Osteoblast (primary cell): ENCODE data around the gene MED7. TPM values are rescaled to one million over a fixed set of nuclear protein-coding genes. Genes with fewer than 3 reads are reported as not detected.

Experiments
- DNase-seq: peaks from one replicate; pipeline ENCODE4 v3.0.0; 2011; ENCODE audit warnings: low spot score, mixed read lengths; ENCODE audit not compliant: insufficient read length; ENCODE audit errors: missing footprints
- H2AFZ ChIP-seq: 2 replicates; pipeline ENCODE4 v1.6.0; 2011; ENCODE audit warnings: mild to moderate bottlenecking, low read length
- H3K27ac ChIP-seq: 2 replicates; pipeline ENCODE4 v1.5.1; 2011; ENCODE audit warnings: mild to moderate bottlenecking, low read depth, low read length, moderate library complexity
- H3K27me3 ChIP-seq: 2 replicates; pipeline ENCODE4 v1.6.0; 2012; ENCODE audit warnings: mild to moderate bottlenecking, control low read depth, inconsistent platforms, low read length, moderate library complexity; ENCODE audit not compliant: insufficient read depth
- H3K36me3 ChIP-seq: 2 replicates; pipeline ENCODE4 v1.5.1; 2011; ENCODE audit warnings: mild to moderate bottlenecking, low read length, control low read depth, moderate library complexity; ENCODE audit not compliant: insufficient read depth
- H3K4me1 ChIP-seq: 2 replicates; pipeline ENCODE4 v1.5.1; 2011; ENCODE audit warnings: mild to moderate bottlenecking, low read length, control low read depth, moderate library complexity; ENCODE audit not compliant: insufficient read depth
- H3K4me2 ChIP-seq: 2 replicates; pipeline ENCODE4 v1.6.0; 2011; ENCODE audit warnings: mild to moderate bottlenecking, low read length; ENCODE audit not compliant: insufficient read depth
- H3K4me3 ChIP-seq: fragments of 200-600 bp; sonication (generic); 3 replicates; pipeline ENCODE4 v1.5.1; 2012; ENCODE audit warnings: mild to moderate bottlenecking, low read length, inconsistent platforms; ENCODE audit not compliant: insufficient read depth
- H3K79me2 ChIP-seq: 2 replicates; pipeline ENCODE4 v1.6.0; 2012; ENCODE audit warnings: mild to moderate bottlenecking, low read length, control low read depth, inconsistent platforms; ENCODE audit not compliant: insufficient read depth
- H3K9me3 ChIP-seq: 2 replicates; pipeline ENCODE4 v1.5.1; 2011; ENCODE audit warnings: low read depth, low read length, control low read depth
- H4K20me1 ChIP-seq: 2 replicates; pipeline ENCODE4 v1.6.0; 2012; ENCODE audit warnings: mild to moderate bottlenecking, low read length, control low read depth; ENCODE audit not compliant: insufficient read depth
- total RNA-seq: library from RNA; depleted of rRNA; stranded (reverse); fragments of >200 nt; gene quantifications from 2 replicates; pipeline ENCODE4 v1.2.3, GENCODE V29; 2012
- TF ChIP-seq, protein P1 (sequence below): IDR thresholded peaks from 2 replicates; pipeline ENCODE4 v1.5.1; 2011; ENCODE audit warnings: mild to moderate bottlenecking, low read depth, low read length, moderate library complexity; ENCODE audit errors: extremely low read depth

MED7 gene
- total RNA-seq, 1 donor = 11.6 TPM

DNA sequence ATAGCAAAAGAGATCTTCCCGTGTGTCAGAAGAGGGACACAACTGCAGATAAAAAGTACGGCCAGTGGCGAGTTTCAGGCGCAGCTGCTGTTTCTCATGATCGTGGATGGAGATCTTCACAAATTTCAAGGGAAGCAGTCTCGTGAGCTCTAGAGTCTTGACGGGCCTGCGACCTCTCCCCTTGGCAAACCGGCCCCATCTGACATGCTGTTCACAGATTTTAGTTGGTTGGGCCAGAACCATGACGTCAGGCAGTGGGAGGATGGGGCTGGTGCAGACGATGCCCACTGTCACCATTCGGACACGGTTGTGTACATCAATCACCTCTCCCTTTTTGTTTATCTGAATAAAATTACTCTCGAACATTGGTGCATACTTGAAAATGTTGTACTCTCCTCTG lies 23.0 kb upstream of the MED7 start:
- Histone ChIP-seq H4K20me1 (no peaks in the 10 kb centered on the region), H2AFZ (no peak overlapping the region), H3K27ac (no peak overlapping the region), H3K36me3 (no peaks in the 10 kb centered on the region), H3K4me1 (no peaks in the 10 kb centered on the region), H3K9me3 (no peaks in the 10 kb centered on the region), H3K4me2 (no peak overlapping the region), H3K27me3 (peaks cover 9% of the 10 kb centered on the region), H3K79me2 (no peaks in the 10 kb centered on the region), H3K4me3 (no peak overlapping the region)
- TF ChIP-seq, protein P1, sequence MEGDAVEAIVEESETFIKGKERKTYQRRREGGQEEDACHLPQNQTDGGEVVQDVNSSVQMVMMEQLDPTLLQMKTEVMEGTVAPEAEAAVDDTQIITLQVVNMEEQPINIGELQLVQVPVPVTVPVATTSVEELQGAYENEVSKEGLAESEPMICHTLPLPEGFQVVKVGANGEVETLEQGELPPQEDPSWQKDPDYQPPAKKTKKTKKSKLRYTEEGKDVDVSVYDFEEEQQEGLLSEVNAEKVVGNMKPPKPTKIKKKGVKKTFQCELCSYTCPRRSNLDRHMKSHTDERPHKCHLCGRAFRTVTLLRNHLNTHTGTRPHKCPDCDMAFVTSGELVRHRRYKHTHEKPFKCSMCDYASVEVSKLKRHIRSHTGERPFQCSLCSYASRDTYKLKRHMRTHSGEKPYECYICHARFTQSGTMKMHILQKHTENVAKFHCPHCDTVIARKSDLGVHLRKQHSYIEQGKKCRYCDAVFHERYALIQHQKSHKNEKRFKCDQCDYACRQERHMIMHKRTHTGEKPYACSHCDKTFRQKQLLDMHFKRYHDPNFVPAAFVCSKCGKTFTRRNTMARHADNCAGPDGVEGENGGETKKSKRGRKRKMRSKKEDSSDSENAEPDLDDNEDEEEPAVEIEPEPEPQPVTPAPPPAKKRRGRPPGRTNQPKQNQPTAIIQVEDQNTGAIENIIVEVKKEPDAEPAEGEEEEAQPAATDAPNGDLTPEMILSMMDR = no peak
- DNase-seq = no peak

DNA sequence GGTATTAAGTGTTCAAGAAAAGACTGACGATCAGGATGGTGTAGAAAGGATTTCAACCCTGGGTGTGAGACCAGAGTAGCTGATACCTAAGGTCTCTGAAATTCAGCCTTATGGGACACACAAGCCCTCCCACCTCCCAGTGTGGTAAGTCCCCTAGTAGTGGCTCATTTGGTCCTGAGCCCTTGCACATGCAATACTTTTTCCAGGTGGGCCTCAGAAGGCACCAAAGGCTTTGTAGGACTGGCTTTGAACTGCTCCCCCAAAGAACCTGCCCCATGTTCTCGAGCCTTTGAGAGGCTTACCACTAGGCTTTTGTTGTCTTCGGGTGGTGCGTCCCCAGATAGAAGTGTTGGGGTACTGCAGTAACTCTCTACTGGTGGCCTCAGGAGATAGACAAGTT lies 22.6 kb upstream of the MED7 start:
- DNase-seq = no peak
- no peak overlapping the region for H3K4me3 ChIP-seq
- no peaks in the 10 kb centered on the region for H3K36me3 ChIP-seq
- no peak overlapping the region for H3K4me2 ChIP-seq
- peaks cover 9% of the 10 kb centered on the region for H3K27me3 ChIP-seq
- H4K20me1 ChIP-seq = no peaks in the 10 kb centered on the region
- H3K9me3 ChIP-seq = no peaks in the 10 kb centered on the region
- no peaks in the 10 kb centered on the region for H3K79me2 ChIP-seq
- no peak overlapping the region for H2AFZ ChIP-seq
- no peak overlapping the region for H3K27ac ChIP-seq
- no peaks in the 10 kb centered on the region for H3K4me1 ChIP-seq
- TF ChIP-seq, protein P1 = no peak

DNA sequence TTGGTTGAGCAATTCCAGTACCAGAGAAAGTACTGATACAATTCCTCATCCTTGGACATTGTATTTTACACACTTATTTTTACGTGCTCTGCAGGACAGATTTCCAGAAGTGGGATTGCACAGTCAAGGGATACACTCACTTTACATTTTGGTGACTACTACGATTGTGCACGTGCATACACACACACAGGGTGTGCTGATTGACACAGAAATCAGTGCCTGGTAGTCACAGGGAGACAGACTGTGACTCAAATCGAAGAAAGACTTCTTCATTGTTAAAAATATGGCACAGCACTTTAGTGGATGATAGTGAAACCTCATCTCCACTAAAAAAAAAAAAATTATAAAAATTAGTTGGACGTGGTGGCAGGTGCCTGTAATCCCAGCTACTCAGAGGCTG lies 21.9 kb upstream of the MED7 start:
- Histone ChIP-seq H3K4me3 (no peak overlapping the region), H3K36me3 (no peaks in the 10 kb centered on the region), H3K4me1 (no peaks in the 10 kb centered on the region), H3K79me2 (no peaks in the 10 kb centered on the region), H3K27ac (no peak overlapping the region), H2AFZ (no peak overlapping the region), H4K20me1 (no peaks in the 10 kb centered on the region), H3K4me2 (no peak overlapping the region), H3K27me3 (peaks cover 13% of the 10 kb centered on the region), H3K9me3 (no peaks in the 10 kb centered on the region)
- TF ChIP-seq, protein P1 = no peak
- no peak for DNase-seq

GRCh38 chr5:157162919-157163510 lies 20.4 kb upstream of the MED7 start:
- Histone ChIP-seq H3K27me3 (peaks cover 14% of the 10 kb centered on the region), H4K20me1 (no peaks in the 10 kb centered on the region), H3K27ac (no peak overlapping the region), H3K79me2 (no peaks in the 10 kb centered on the region), H3K4me1 (no peaks in the 10 kb centered on the region), H3K36me3 (no peaks in the 10 kb centered on the region), H3K4me2 (no peak overlapping the region), H3K9me3 (no peaks in the 10 kb centered on the region), H2AFZ (no peak overlapping the region), H3K4me3 (no peak overlapping the region)
- no peak for DNase-seq
- TF ChIP-seq, protein P1 = no peak
